Endothelial cell of umbilical vein (primary cell): ENCODE data around the gene PPP1R11. TPM values are rescaled to one million over a fixed set of nuclear protein-coding genes. Genes with fewer than 3 reads are reported as not detected.

Experiments
- BruUV-seq: library from RNA; stranded (reverse); fragments of 400-500 nt; replicated peaks from 2 replicates; lab custom pipeline; 2021; lab: Mats Ljungman, UMichigan
- CTCF ChIA-PET: fragments of 300-600, 350-600 bp; sonication (Branson Sonifier 250); formaldehyde crosslinking; loops from one replicate; lab custom pipeline; 2021; ENCODE audit warnings: antibody characterized with exemption, inconsistent platforms; lab: Charles Lee
- POLR2A ChIA-PET: fragments of 300-600, 350-600 bp; sonication (Branson Sonifier 250); formaldehyde crosslinking; loops from one replicate; lab custom pipeline; 2021; ENCODE audit warnings: antibody characterized with exemption, inconsistent platforms; lab: Charles Lee
- DNase-seq: peaks from one replicate; pipeline ENCODE4 v3.0.0-alpha.2; 2011; ENCODE audit warnings: low read depth, low spot score
- FAIRE-seq: peaks from 2 replicates; lab custom pipeline; 2011; peaks lifted over from hg19 to GRCh38; lab: Jason Lieb, UNC
- H2AFZ ChIP-seq: 2 replicates; pipeline ENCODE4 v1.6.0; 2012; ENCODE audit warnings: low read depth, low read length, control low read depth, inconsistent platforms
- H3K27ac ChIP-seq: 2 replicates; pipeline ENCODE4 v1.5.1; 2011; ENCODE audit warnings: low read depth, mild to moderate bottlenecking, control low read depth, low read length, moderate library complexity; ENCODE audit not compliant: insufficient read depth
- H3K27me3 ChIP-seq, 2 experiments: 2 replicates each; pipeline versions ENCODE4 v1.6.0 to v1.6.1; 2011; ENCODE audit warnings: low read length in 2 of 2, mixed read lengths in 1 of 2; ENCODE audit not compliant: control insufficient read depth in 2 of 2, insufficient read depth in 2 of 2
- H3K36me3 ChIP-seq, 2 experiments: 2 replicates in 1 of 2; 3 replicates in 1 of 2; pipeline ENCODE4 v1.5.1; 2011; ENCODE audit warnings: low read length in 2 of 2, mild to moderate bottlenecking in 1 of 2, moderate library complexity in 1 of 2; ENCODE audit not compliant: control insufficient read depth in 2 of 2, insufficient read depth in 2 of 2; ENCODE audit errors: extremely low read depth in 1 of 2
- H3K4me1 ChIP-seq: 3 replicates; pipeline ENCODE4 v1.5.1; 2011; ENCODE audit warnings: mild to moderate bottlenecking, low read length; ENCODE audit not compliant: control insufficient read depth, insufficient read depth; ENCODE audit errors: extremely low read depth
- H3K4me2 ChIP-seq: 2 replicates; pipeline ENCODE4 v1.6.1; 2011; ENCODE audit warnings: low read length, control low read depth, mixed read lengths; ENCODE audit not compliant: insufficient read depth
- H3K4me3 ChIP-seq, 3 experiments: fragments of 200-600 bp in 1 of 3; sonication (generic), shearing (Covaris generic) in 1 of 3; replicated peaks in 1 of 3; 2 replicates each; pipeline ENCODE4 v1.5.1; 2011 to 2016; ENCODE audit warnings: control low read depth in 3 of 3, low read length in 3 of 3, mild to moderate bottlenecking in 2 of 3, inconsistent platforms in 1 of 3, low read depth in 1 of 3, moderate library complexity in 1 of 3; ENCODE audit not compliant: insufficient read depth in 1 of 3
- H3K79me2 ChIP-seq: 2 replicates; pipeline ENCODE4 v1.6.0; 2012; ENCODE audit warnings: low read length, inconsistent platforms; ENCODE audit not compliant: control insufficient read depth, insufficient read depth
- H3K9ac ChIP-seq: replicated peaks from 2 replicates; pipeline ENCODE3; 2011; ENCODE audit warnings: low read length, control low read depth; ENCODE audit not compliant: insufficient read depth; ENCODE audit errors: extremely low read depth
- H3K9me1 ChIP-seq: replicated peaks from 3 replicates; pipeline ENCODE4 v1.6.0; 2011; ENCODE audit warnings: mild to moderate bottlenecking, low read length; ENCODE audit not compliant: control insufficient read depth, insufficient read depth; ENCODE audit errors: extremely low read depth
- H3K9me3 ChIP-seq: replicated peaks from 2 replicates; pipeline ENCODE4 v1.5.1; 2012; ENCODE audit warnings: low read length, inconsistent platforms; ENCODE audit not compliant: control insufficient read depth, insufficient read depth
- H4K20me1 ChIP-seq: replicated peaks from 2 replicates; pipeline ENCODE3; 2011; ENCODE audit warnings: mild to moderate bottlenecking, low read length; ENCODE audit not compliant: control insufficient read depth, insufficient read depth; ENCODE audit errors: extremely low read depth
- EZH2 ChIP-seq: IDR thresholded peaks from 2 replicates; pipeline ENCODE4 v1.6.1; 2012; ENCODE audit warnings: borderline replicate concordance, low read depth, mild to moderate bottlenecking, moderate library complexity, low read length, inconsistent platforms; ENCODE audit not compliant: severe bottlenecking
- FOS ChIP-seq: IDR thresholded peaks from 2 replicates; pipeline ENCODE4 v1.6.1; 2011; ENCODE audit warnings: mild to moderate bottlenecking, low read length, moderate library complexity, borderline replicate concordance; ENCODE audit not compliant: insufficient read depth
- GATA2 ChIP-seq: IDR thresholded peaks from 2 replicates; pipeline ENCODE4 v1.7.0; 2011; ENCODE audit warnings: low read depth, mild to moderate bottlenecking, moderate library complexity, mixed read lengths, low read length; ENCODE audit not compliant: insufficient read length, insufficient read depth
- JUN ChIP-seq: IDR thresholded peaks from 2 replicates; pipeline ENCODE4 v1.6.1; 2011; ENCODE audit warnings: borderline replicate concordance, low read depth; ENCODE audit not compliant: insufficient read length, insufficient read depth
- MYC ChIP-seq: IDR thresholded peaks from one replicate; pipeline ENCODE4 v1.6.1; 2011; ENCODE audit warnings: mild to moderate bottlenecking, low read depth, low read length
- POLR2A ChIP-seq: IDR thresholded peaks from 2 replicates; pipeline ENCODE4 v1.6.1; 2012; ENCODE audit warnings: low read depth, mild to moderate bottlenecking, control low read depth, low read length
- POLR2AphosphoS5 ChIP-seq: IDR thresholded peaks from 2 replicates; pipeline ENCODE4 v1.6.1; 2012; ENCODE audit warnings: low read depth, mild to moderate bottlenecking, control low read depth, low read length, moderate library complexity; ENCODE audit not compliant: insufficient read depth
- dilution Hi-C: fragments of 300-500 bp; cut with MboI; formaldehyde crosslinking; loops from one replicate; pipeline ENCODE4 v1.15.0; 2019; ENCODE audit warnings: low sequenced_read_pairs; ENCODE audit not compliant: extremely low pct_ligation_motif_present
- intact Hi-C: fragments of 100-400 bp; cut with micrococcal nuclease; formaldehyde crosslinking; loops from one replicate; pipeline ENCODE4 v1.10.0; 2022
- polyA plus RNA-seq, 4 experiments: library from polyadenylated mRNA; depleted of rRNA in 3 of 4; stranded (reverse) in 3 of 4; unstranded in 1 of 4; fragments of >200 nt; gene quantifications; 2 replicates each; pipeline versions ENCODE4 v1.2.1 to v1.2.3, GENCODE V29; 2011 to 2012; ENCODE audit warnings: missing spikeins in 1 of 4
- total RNA-seq: library from RNA; stranded (reverse); gene quantifications from 2 replicates; pipeline ENCODE4 v1.2.3, GENCODE V29; 2021
- TF ChIP-seq, protein P1 (sequence below): IDR thresholded peaks from 2 replicates; pipeline ENCODE4 v1.6.1; 2011; ENCODE audit not compliant: insufficient read depth, insufficient read length
- TF ChIP-seq, protein P2 (sequence below), 2 donors: IDR thresholded peaks; 1 replicate in 1 of 2; 2 replicates in 1 of 2; pipeline ENCODE4 v1.5.1; 2011; ENCODE audit warnings: low read length in 2 of 2, mild to moderate bottlenecking in 2 of 2, moderate library complexity in 2 of 2, control low read depth in 1 of 2, inconsistent platforms in 1 of 2, low read depth in 1 of 2; ENCODE audit not compliant: insufficient read depth in 1 of 2; ENCODE audit errors: extremely low read depth in 1 of 2

PPP1R11 gene
- total and polyA plus RNA-seq, 2 donors (not counting 3 experiments of a cell fraction or from before 2014, with no cell fraction given) = 32.4 to 44.1 TPM

DNA sequence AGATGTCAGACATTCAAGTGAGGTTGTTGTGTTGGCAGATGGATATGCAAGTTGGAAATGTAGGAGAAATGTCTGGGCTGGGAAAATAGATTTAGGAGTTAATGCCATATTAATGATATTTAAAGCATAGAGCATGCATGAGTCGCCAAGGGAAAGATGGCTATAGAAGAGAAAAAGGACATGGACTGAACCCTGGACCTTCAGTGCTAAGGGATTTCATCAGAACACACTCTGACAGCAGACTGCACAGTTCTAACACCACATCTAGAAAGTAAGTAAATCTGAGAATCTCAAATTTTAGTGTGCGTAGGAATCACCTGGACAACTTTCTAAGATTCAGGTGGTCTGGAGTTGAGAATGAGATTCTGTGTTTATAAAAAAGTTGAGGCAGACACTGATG lies 23.3 kb upstream of the PPP1R11 start:
- H3K4me2 ChIP-seq = no peak overlapping the region
- H3K9me1 ChIP-seq = no peaks in the 10 kb centered on the region
- no TSS peak for BruUV-seq
- CTCF ChIA-PET = no interaction called here
- no peaks in the 10 kb centered on the region for H4K20me1 ChIP-seq
- no peaks in the 10 kb centered on the region for H3K36me3 ChIP-seq
- H2AFZ ChIP-seq = no peak overlapping the region
- TF ChIP-seq GATA2 (no peak), POLR2A (no peak), MYC (no peak), FOS (no peak), EZH2 (no peak), JUN (no peak), POLR2AphosphoS5 (no peak)
- TF ChIP-seq, protein P1, sequence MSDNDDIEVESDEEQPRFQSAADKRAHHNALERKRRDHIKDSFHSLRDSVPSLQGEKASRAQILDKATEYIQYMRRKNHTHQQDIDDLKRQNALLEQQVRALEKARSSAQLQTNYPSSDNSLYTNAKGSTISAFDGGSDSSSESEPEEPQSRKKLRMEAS = no peak
- TF ChIP-seq, protein P2, sequence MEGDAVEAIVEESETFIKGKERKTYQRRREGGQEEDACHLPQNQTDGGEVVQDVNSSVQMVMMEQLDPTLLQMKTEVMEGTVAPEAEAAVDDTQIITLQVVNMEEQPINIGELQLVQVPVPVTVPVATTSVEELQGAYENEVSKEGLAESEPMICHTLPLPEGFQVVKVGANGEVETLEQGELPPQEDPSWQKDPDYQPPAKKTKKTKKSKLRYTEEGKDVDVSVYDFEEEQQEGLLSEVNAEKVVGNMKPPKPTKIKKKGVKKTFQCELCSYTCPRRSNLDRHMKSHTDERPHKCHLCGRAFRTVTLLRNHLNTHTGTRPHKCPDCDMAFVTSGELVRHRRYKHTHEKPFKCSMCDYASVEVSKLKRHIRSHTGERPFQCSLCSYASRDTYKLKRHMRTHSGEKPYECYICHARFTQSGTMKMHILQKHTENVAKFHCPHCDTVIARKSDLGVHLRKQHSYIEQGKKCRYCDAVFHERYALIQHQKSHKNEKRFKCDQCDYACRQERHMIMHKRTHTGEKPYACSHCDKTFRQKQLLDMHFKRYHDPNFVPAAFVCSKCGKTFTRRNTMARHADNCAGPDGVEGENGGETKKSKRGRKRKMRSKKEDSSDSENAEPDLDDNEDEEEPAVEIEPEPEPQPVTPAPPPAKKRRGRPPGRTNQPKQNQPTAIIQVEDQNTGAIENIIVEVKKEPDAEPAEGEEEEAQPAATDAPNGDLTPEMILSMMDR (IDR thresholded peaks at IDR 0.05; ENCODE audit: extremely low read depth in 1 of 2, insufficient read depth in 1 of 2, low read depth in 1 of 2, low read length in 2 of 2) = no peak
- no peak overlapping the region for H3K27ac ChIP-seq
- no peaks in the 10 kb centered on the region for H3K79me2 ChIP-seq
- no peak overlapping the region for H3K4me3 ChIP-seq
- intact Hi-C loops = no loop called here
- DNase-seq (no peak), FAIRE-seq (no peak)
- no peak overlapping the region for H3K9ac ChIP-seq
- POLR2A ChIA-PET = no interaction called here
- no peaks in the 10 kb centered on the region for H3K27me3 ChIP-seq
- H3K9me3 ChIP-seq = no peaks in the 10 kb centered on the region
- H3K4me1 ChIP-seq = no peaks in the 10 kb centered on the region
- dilution Hi-C loops = no loop called here
